ENCODE data around the gene RITA1. TPM values are rescaled to one million over a fixed set of nuclear protein-coding genes. Genes with fewer than 3 reads are reported as not detected.

Gene RITA1
- total and polyA plus RNA-seq, 2 of the 4 experiments (the other 2 are of a cell fraction), result 14.2 to 14.7 TPM

DNA sequence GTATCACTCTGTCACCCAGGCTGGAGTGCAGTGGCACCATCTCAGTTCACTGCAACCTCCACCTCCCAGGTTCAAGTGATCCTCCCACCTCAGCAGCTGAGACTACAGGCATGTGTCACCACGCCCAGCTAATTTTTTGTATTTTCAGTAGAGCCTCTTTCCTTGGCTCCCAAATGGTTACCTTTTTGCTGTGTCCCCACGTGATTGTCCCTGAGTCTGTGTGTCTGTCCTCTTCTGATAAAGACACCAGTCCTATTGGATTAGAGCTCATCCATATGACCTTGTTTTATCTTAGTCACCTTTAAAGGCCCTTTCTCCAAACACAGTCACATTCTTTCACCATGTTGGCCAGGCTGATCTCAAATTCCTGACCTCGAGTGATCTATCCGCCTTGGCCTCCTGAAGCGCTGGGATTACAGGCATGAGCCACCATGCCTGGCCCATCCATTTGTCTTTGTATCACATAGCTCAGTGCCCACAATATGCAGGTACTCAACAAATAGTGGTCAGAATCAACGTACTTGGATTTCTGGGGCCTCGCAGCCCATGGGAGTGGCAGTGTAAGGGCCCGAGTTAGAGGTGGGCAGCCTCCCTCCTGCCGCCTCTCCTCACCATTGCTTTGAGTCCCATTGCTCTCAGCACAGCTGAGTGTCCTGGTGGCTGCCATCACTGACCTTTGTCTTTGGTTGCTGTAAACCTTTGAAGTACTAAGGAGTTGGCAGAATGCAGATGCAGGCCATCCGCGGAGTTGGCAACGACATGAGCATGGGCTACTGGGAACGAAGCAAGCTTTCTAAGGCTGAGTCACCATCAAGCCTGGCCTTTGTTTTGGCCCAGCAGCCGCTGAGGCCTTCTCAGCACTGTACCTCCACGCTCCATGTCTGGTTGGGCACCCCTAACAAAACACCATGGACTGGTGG is 45.1 kb downstream of the RITA1 start (continued):
- TF ChIP-seq RAD21 (IDR thresholded peaks at IDR 0.05; ENCODE audit: low read length) (no peak), BHLHE40 (IDR thresholded peaks at IDR 0.05; ENCODE audit: low read depth, low read length) (no peak)

DNA sequence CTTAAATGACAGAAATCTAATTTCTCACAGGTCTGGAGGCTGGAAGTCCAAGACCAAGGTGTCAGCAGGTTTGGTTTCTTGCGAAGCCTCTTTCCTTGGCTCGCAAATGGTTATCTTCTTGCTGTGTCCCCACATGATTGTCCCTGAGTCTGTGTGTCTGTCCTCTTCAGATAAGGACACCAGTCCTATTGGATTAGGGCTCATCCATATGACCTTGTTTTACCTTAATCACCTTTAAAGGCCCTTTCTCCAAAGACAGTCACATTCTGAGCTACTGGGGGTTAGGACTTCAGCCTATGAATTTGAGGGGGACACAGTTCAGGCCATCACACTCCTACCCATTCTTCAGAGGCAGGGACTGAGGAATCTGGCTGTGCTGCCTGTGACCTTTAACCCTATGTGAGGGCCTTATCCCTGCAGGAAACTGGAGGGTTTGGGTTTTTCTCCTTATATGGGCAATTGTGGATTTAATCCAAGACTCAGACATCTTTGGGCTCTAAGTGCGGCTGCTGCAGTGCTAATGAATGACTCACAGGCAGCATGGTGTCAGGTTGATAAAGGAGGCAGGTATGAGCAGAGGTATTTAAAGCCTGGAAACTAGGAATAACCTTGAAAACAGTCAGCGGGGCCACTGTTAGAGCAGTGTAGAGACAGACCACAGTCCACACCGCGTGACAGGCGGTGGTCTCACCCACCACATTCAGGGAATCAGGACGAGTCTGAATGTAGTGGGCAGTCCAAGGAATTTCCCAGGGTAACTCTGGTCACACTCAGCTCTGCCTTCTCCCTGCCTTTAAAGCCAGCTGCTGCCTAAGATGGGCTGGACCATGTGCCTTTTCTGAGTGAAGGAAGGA is 45.9 kb downstream of the RITA1 start:
- Histone ChIP-seq H3K27ac (ENCODE audit: insufficient read depth, low read length) (peak overlapping the region; percentile 30; the same call in 1 of the 2 replicates), H2AK9ac (replicated peaks; ENCODE audit: low read depth, low read length, poor library complexity) (peak overlapping the region; percentile 1), H4K5ac (ENCODE audit: low read depth, low read length) (peak overlapping the region; percentile 21; the same call in 1 of the 2 replicates), H3K56ac (ENCODE audit: extremely low read depth, insufficient read depth, low read length) (peak overlapping the region; percentile 28; the same call in 1 of the 2 replicates), H2AFZ (replicated peaks; ENCODE audit: low read length, poor library complexity) (no peak overlapping the region), H3K9me3 (ENCODE audit: control insufficient read depth, insufficient read depth, low read length) (peaks cover 4% of the 10 kb centered on the region), H4K91ac (ENCODE audit: insufficient read depth, low read depth, low read length) (peak overlapping the region; percentile 59), H3K23ac (ENCODE audit: low read depth, low read length) (peak overlapping the region; percentile 47; the same call in 1 of the 2 replicates), H2AK5ac (ENCODE audit: low read depth, low read length) (peak overlapping the region; percentile 95), H2BK120ac (ENCODE audit: low read depth, low read length) (peak overlapping the region; percentile 79), H3K9me1 (ENCODE audit: insufficient read depth, low read length) (peaks cover 13% of the 10 kb centered on the region; the same call in 1 of the 2 replicates), H3K79me1 (ENCODE audit: low read depth in 1 of 2, low read length in 2 of 2) (no peaks in the 10 kb centered on the region), H3K4ac (ENCODE audit: low read depth, low read length) (peak overlapping the region; percentile 82), H3K4me1 (ENCODE audit: control insufficient read depth, insufficient read depth, low read length) (peaks cover 7% of the 10 kb centered on the region), H3K27me3 (ENCODE audit: control insufficient read depth, insufficient read depth, low read length) (no peaks in the 10 kb centered on the region), H2BK20ac (ENCODE audit: low read depth, low read length) (peak overlapping the region; percentile 87), H4K8ac (ENCODE audit: low read depth in 2 of 2, low read length in 2 of 2) (peak overlapping the region; percentile 72 to 81), H3K36me3 (ENCODE audit: control insufficient read depth, insufficient read depth, low read length) (peaks cover 37% of the 10 kb centered on the region), H3K18ac (ENCODE audit: low read depth, low read length) (peak overlapping the region; percentile 5; the same call in 1 of the 2 replicates), H2BK5ac (ENCODE audit: low read depth, low read length, poor library complexity, severe bottlenecking) (no peak overlapping the region), H2BK15ac (ENCODE audit: low read depth, low read length) (peak overlapping the region; percentile 86), H3K4me3 (ENCODE audit: insufficient read depth, low read depth, low read length) (no peak overlapping the region), H4K20me1 (ENCODE audit: insufficient read depth, low read length) (no peaks in the 10 kb centered on the region), H3K14ac (replicated peaks; ENCODE audit: low read depth, low read length) (peak overlapping the region; percentile 83), H3K4me2 (ENCODE audit: low read depth, low read length) (no peak overlapping the region), H3K9ac (ENCODE audit: low read depth, low read length) (no peak overlapping the region)
- dilution Hi-C loops (cut with HindIII; ENCODE audit: low sequenced_read_pairs, unreplicated experiment) (no loop called here), intact Hi-C loops (cut with micrococcal nuclease) (no loop called here), in situ Hi-C loops (cut with MboI; ENCODE audit: low sequenced_read_pairs) (no loop called here)
- WGBS, 2 experiments (ENCODE audit: extremely low coverage in 2 of 2, insufficient read length in 1 of 2), result 91% methylated on average over 2 of the region's 8 CpGs; no CpG with 5 or more reads in 1 of the 2 experiments
- ChIA-PET POLR2A (ENCODE audit: unreplicated experiment) (no interaction called here), CTCF (no interaction called here)
- DNase-seq (peak; percentile 46), ATAC-seq (ENCODE audit: low read depth) (peak; percentile 75)
- TF ChIP-seq NFE2L2 (IDR thresholded peaks at IDR 0.05; ENCODE audit: low read depth, low read length) (no peak), FOS (IDR thresholded peaks at IDR 0.05; ENCODE audit: low read depth, low read length) (peak; percentile 17; the same call in 1 of the 2 replicates), MXI1 (IDR thresholded peaks at IDR 0.05; ENCODE audit: borderline replicate concordance, low read depth, low read length) (no peak), CHD1 (IDR thresholded peaks at IDR 0.05; ENCODE audit: low read depth, low read length) (no peak), SMC3 (IDR thresholded peaks at IDR 0.05; ENCODE audit: low read depth, low read length) (no peak), CEBPB (IDR thresholded peaks at IDR 0.05; ENCODE audit: low read depth, low read length) (no peak), RFX5 (IDR thresholded peaks at IDR 0.05; ENCODE audit: low read depth, low read length) (no peak), RCOR1 (IDR thresholded peaks at IDR 0.05; ENCODE audit: insufficient replicate concordance, low read length) (no peak)
- TF ChIP-seq, protein P1, sequence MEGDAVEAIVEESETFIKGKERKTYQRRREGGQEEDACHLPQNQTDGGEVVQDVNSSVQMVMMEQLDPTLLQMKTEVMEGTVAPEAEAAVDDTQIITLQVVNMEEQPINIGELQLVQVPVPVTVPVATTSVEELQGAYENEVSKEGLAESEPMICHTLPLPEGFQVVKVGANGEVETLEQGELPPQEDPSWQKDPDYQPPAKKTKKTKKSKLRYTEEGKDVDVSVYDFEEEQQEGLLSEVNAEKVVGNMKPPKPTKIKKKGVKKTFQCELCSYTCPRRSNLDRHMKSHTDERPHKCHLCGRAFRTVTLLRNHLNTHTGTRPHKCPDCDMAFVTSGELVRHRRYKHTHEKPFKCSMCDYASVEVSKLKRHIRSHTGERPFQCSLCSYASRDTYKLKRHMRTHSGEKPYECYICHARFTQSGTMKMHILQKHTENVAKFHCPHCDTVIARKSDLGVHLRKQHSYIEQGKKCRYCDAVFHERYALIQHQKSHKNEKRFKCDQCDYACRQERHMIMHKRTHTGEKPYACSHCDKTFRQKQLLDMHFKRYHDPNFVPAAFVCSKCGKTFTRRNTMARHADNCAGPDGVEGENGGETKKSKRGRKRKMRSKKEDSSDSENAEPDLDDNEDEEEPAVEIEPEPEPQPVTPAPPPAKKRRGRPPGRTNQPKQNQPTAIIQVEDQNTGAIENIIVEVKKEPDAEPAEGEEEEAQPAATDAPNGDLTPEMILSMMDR (conservative IDR thresholded peaks at IDR 0.05; ENCODE audit: low read depth, low read length), result no peak
- no TSS peak for BruUV-seq (replicated peaks)

Data from IMR-90 (cell line).